HG02623 (cell line): ENCODE results near the gene SARM1.
"Not testable (repeated sequence)": the region's sequence is repeated elsewhere in the genome, so short reads cannot be mapped to it uniquely, and the experiment has no call there.

Experiments used
- ATAC-seq: cut with Tn5 transposase; IDR thresholded peaks from one replicate; pipeline ENCODE4 v1.9.1; 2021; ENCODE audit warnings: moderate library complexity; ENCODE audit not compliant: unreplicated experiment

SARM1 gene

DNA sequence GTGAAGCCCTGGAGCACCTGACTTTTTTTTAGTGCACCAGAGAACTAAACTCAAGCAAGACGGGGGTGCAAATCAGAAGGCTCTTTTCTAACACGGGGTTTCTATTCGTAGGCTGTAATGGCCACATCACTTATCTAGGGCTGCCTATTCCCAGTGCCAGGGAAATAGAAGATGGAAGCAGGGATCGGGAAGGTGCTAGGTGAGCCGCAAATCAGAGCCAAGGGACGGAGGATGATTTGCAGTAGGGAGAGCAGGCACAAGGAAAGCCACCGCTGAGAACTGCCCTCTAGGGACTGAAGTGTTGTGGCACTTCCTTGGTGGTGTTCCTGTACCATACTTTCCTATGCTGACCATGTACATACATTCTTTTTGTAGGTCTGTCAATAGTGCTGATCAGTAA is 42.3 kb downstream of the SARM1 start:
- ATAC-seq, result no peak

DNA sequence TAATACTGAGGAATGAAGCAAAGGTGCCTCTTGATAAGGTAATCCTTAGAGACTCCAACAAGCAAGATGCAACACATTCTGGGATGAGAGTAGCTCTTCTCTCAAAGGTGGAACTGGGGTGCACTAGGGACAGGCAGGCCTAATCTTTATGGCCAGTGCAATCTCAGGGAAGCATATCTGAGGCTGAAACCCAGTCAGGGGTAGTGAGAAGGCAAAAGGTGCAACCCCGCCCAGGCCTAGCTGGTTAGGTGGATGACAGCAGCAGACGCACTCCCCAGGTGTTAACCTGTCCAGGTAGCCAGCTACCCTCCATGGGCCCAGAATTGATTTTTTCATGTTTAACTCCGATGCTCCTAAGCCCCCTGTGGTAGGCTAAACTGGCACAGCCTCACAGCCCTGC is 44.4 kb downstream of the SARM1 start:
- ATAC-seq, result no peak

DNA sequence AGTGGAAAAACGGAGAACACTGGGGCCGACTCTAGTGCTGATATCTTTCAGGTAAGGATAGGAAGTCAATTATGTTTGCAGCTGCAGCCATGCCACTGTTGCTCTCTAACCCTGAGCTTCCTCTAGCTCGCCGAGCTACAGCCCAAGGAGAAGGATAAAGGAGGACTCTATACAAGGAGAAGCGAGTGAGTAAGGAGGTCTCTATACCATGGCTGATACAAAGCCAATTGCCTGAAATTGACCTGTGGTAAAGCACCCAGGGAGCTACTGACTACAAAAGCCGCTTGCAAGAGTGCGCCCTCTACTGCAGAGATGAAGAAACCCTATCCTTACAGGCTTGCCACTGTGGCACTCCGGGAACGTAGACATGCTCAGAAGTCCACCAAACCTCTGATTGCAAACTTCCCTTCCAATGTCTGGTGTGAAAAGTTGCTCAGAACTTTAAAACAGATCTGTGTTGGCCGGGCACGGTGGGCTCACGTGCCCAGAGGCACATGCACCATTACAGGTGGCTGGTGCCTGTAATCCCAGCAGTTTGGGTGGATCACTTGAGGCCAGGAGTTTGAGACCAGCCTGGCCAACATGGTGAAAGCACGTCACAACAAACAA is 45.3 kb downstream of the SARM1 start:
- ATAC-seq, result no peak

DNA sequence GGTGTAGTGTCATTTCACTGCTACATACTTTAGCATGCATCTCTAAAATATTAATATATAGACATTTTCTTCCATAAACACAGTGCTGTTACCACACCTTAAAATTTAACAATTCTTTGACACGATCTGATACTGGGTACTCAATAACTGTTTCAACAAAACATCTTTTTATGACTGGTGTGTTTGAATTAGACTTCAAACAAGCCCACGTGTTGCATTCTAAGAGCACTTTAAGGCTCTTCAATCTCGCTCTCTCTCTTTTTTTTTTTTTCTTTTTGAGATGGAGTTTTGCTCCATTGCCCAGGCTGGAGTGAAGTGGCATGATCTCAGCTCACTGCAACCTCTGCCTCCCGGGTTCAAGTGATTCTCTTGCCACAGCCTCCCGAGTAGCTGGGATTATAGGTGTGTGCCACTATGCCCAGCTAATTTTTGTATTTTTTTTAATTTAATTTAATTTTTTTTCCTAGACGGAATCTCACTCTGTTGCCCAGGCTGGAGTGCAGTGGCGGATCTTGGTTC is 50.4 kb downstream of the SARM1 start:
- no peak for ATAC-seq

DNA sequence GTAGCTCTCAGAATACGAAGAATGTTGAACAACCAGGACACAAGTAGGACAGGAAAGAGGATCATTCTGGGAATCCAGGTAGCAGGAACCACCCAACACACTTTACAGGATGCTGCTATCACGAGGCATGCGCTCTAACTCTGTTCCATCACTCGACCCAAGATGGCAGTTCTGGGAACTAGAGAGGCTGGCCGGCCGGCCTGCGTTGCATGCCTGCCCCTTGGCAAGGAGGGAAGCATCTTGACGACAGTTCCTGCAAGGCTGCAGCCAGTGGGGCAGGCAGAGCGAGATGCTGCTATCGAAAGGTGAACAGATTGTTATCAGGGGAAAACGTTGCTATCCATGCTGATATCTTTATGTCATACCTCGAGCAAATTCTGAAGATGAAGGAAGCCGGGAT is 53.7 kb downstream of the SARM1 start:
- ATAC-seq, result no peak

DNA sequence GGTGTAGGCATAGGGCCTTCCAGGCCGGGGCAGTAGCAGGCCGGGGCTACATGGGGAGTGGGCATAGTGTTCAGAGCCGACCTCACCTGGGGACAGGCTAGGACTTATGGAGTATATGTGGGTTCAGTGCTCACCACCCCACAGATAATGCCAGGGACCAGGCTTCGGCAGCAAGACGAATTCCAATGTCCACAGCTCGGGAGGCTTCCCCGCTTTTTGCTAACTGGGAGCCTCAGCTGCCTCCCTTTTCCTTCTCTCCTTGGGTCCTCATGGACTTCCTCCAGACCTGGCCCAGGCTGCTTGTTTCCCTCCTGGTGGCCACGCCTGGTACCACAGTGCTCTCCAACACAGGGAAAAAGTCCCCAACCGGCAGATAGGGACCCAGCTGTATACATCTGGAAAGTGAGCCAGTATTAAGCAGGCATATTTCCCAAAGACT is 54.6 kb downstream of the SARM1 start:
- ATAC-seq, result no peak

DNA sequence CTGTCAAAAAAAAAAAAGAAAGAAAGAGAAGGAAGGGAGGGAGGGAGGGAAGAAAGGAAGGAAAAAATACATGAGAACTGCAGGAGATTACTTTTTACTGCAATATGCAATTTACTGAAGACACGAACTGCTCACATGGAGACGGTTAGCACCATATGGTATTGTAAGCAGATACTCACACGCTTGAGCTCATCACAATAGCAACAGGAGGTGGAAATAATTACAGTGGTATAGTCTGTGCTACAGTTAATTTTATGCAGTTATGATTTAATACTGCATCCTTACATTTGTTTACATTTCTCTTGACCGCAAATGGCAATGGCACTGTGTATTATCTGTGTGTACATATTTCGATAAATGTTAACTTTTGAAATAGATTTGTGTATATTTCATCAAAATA is 55.9 kb downstream of the SARM1 start:
- ATAC-seq, result no peak

DNA sequence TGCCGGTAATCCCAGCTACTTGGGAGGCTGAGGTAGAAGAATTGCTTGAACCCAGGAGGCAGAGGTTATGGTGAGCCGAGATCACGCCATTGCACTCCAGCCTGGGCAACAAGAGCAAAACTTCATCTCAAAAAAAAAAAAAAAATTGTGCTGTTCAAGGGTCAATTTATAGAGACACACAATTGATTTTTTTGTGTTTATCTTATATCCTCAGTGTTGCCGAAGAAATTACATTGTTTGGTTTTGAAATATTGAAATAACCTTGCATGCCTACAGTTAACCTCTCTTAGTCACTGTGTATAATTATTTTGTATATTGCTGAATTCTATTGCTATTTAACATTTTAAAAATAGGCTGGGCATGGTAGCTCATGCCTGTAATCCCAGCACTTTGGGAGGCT is 56.5 kb downstream of the SARM1 start:
- not testable (repeated sequence) for ATAC-seq

DNA sequence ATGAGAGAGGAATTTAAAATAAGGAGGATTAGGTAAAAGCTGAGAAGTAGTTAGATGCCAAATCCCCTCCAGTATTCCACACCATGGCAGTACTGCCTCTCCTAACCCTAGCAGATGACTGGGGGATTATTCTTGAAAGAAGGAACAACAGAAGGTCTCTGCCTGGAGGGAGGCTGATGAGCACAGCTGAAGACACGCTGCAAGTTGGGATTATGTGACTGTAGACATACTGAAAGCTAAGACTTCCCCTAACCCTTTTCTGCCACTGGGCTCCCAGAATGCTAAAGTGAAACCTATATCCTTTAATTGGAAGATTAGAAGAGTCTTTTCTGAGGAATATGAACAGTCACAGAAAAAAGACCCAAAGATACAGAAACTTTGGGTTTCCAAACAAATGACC is 62.2 kb downstream of the SARM1 start:
- no peak for ATAC-seq

DNA sequence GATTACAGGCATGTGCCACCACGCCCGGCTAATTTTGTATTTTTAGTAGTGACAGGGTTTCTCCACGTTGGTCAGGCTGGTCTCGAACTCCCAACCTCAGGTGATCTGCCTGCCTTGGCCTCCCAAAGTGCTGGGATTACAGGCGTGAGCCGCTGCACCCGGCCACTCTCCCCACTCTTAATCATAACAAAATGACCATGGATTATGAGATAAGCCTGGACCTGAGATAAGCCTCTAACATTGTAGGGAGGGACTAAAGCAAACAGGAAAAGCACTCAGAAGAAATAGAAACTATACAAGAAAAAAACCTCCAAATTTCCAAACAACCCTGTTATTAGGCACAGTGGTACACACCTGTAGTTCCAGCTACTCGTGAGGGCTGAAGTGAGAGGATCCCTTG is 62.8 kb downstream of the SARM1 start:
- not testable (repeated sequence) for ATAC-seq

DNA sequence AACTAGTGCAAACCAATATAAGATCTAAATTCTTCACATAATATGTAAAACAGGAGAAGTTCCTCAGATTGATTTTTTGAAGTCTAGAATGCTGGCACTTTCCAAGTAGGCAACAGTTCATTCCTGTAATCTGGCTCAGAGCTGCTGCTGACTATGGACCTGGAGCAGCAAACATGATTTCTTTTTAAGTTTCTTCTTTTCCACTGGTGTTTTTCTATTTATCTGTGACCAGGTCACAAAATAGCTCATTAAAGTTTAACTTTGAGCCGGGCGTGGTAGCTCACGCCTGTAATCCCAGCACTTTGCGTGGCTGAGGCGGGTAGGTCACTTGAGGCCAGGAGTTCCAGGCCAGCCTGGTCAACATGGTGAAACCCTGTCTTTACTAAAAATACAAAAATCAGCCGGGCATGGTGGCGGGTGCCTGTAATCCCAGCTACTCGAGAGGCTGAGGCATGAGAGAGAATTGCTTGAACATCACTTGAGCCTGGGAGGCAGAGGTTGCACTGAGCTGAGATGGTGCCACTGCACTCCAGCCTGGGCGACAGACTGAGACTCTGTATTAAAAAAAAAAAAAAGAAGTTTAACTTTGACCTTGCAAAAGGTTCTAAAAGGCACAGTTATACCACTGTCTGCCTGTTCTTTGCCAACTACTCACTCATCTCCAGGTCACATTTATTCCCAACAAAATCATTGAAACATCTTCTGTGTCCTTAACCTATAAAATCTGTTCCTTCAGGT is 72.6 kb downstream of the SARM1 start:
- ATAC-seq, result no peak

DNA sequence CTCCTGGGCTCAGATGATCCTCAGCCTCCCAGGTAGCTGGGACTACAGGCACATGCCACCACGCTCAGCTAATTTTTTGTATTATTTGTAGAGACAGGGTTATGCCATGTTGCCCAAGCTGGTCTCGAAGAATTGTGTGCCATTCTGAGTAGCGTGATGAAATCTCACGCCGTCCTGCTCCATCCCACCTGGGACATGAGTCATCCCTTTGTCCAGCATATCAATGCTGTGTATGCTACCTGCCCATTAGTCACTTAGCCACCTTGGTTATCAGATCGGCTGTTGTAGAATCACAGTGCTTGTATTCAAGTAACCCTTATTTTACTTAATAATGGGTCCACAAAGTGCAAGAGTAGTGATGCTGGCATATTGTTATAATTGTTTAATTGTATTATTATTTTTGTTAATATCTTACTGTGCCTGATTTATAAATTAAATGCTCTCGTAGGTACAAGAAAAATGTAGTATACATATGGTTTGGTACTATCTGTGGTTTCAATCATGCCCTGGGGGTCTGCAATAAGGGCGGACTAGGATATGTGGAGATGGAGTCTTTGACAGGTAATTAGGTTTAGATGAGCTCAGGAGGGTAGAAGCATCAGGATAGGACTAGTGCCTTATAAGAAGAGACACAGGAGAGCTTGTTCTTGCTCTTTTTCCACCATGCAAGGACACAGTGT is 75.4 kb downstream of the SARM1 start:
- ATAC-seq, result no peak

DNA sequence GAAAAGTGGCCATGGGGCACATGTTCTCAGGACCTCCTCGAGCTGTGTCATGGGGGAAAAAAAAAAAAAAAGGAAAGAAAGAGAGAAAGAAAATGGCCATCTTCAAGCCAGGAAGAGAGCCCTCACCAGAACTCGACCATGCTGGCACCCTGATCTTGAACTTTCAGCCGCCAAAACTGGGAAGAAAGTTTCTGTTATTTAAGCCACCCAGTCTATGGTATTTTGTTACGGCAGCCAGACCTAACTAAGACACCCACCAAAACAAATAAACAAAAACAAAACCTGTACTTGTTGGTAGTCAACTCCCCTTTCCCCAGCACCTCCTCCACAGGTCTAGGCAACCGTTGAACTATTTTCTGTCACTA is 75.9 kb downstream of the SARM1 start:
- ATAC-seq, result no peak

DNA sequence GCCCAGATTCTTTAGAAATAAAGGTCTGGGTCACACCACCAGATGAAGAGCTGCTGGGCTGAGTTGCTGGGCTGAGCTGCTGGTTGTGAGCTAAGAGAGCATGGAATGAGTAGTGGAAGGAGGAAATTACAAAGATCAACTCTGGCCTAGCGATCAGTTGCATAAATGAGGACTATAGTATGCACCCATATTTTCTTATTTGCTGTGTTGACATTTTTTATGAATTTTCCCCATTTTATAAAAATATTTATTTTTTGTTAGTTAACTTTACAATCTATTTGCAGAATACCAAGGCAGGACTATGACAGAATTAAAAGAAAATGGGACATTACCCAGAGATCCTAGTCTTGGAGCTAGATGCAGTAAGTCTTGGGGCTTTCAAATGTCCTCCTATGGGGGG is 78.4 kb downstream of the SARM1 start:
- no peak for ATAC-seq
